ENCODE measurements around the gene CXXC4.

The CXXC4 gene

DNA sequence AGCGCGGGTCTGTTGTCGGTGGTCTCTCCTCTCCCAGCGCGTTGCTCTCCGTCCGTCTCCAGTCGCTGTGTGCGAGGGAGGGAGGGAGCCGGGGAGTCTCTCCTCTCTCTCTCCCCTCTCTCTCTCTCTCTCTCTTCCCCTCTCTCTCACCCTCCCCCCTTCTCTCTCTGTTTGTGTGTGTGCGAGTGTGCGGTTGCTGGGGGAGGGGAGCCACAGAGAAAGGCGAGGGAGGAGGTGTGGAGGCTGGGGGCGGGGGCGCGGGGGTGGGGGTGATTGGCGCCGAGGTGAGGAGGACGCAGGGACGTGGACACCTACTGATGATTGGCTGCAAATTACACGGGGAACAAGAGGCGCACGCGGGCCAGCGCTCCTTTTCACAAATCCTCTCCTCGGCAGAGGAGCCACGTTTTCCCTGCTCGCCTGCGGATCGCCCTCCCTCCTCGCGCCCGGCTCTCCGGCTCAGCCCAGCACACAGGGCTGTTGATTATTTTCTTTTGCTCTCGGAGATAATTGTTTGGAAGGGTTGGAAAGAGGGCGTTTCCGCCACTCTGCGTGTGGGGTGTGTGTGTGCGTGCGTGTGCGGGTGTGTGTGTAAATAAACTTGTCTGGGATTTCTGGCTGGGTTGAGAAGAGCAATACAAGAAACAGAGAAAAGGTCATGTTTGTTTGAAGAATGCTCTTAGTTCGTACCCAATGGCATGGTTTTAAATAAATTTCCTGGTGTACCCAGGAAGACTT lies at the start of gene CXXC4:
Gene CXXC4 (minus strand): TSS at position 73 of the 738 bp plus-strand sequence. CDS start 3,092 bp downstream, outside the sequence.
- DNase-seq: peak; percentile 44

DNA sequence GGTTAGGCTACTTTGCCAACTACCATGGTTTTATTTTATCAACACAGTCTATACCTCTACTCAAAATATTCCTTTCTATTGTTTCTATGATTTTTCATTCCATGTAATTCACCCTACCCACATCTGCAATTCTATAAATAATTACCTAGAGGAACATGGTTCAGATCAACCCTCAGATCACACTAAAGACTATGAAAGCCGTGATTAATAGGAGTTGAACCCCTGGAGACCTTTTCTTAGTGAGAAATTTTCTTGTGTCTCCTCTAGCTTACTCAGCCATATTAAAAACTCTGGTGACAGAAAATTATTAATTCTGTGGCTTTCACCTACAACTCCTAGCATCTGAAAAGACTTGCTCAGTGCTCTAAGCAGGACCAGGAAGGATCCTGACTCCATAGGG lies 38.5 kb upstream of the CXXC4 start:
- DNase-seq: no peak

DNA sequence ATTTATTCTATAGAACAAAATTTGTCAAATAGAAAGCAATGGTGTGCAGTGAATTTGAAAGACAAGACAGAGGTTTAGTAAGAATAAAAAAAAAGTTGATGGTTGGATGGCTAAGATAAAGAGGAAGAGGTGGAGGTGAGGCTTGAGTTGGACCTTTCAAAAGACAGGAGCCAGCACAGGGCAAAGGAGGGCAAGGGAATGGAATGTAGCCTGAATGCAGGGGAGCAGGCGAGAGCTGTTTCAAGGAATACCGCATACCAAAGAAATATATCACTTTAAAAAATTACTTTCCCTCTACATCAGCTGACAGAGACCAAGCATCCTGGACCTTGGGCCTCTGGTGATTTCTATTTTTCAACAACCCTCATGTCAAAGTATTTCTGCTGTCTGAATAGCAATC lies 38.0 kb upstream of the CXXC4 start:
- DNase-seq: no peak

DNA sequence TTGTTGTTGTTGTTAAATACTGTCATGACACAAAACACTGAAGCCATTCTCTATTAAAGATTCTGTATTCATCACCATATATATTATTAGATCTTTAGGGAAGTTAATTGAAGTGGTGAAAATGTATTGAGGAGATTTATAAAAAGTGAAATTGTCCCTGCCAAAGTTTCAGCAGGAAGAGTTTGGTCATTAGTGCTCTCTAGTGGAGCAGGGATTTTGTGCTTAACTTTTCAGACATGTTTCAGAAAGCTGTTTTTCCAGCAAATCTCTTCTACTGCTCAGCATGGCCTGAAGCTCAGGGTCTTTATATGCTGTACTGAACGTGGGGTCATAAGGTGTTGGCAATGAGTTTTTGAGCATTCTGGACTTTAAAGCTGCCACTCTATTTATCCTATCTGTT lies 36.7 kb upstream of the CXXC4 start:
- DNase-seq: no peak

DNA sequence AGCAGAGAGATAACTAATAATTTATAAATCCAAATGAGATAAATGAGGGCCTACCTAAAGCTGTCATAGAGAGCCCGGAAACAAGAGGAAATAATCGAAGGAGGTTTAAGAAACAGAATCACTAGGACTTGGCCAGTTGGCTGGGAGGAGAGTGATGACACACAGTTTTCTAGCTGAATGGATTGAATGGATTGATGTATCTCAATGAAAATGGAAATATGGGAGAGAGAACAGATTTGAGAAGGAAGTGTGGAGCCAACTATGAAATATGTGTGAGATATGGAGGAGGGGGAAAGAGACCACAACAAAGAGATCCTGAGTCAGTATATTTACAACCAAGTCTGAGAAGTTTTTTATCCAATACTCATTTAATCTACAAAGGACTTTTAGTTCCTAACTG lies 35.7 kb upstream of the CXXC4 start:
- DNase-seq: no peak

DNA sequence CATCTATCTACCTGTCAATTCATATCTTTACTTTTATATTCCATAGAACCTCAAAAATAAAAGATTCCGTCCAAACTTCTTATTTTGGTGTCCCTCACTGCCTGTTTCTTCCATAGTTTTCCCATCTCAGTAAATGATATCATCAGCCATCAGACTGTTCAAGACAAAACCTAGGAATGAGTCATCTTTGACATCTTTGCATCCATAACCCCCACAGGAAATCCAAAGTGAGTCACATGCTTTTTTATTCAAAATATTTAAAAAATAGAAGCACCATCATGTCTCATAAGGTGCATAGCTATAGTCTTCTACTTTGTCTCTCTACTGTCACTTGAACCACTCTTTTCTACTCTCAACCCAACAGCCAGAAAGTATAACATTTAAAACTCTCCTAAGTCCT lies 29.9 kb upstream of the CXXC4 start:
- DNase-seq: no peak

DNA sequence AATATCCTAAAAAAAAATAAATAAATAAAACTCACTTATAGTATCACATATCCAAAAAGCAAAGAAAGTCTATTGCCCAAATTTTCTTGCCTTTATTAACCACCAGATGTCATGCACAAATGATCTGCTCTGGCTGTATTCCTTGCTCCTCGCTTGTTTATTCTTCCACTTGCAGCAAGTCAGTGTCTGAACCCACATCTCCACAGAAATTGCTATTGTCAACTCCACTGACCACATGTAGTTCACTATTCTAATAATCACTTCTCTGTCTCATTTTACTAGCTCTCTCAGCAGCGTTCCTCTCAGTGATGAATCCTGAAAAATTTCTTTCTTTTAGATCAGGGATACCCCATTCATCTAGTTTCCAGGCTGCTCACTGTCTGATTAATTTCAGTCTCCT lies 29.3 kb upstream of the CXXC4 start:
- DNase-seq: no peak

DNA sequence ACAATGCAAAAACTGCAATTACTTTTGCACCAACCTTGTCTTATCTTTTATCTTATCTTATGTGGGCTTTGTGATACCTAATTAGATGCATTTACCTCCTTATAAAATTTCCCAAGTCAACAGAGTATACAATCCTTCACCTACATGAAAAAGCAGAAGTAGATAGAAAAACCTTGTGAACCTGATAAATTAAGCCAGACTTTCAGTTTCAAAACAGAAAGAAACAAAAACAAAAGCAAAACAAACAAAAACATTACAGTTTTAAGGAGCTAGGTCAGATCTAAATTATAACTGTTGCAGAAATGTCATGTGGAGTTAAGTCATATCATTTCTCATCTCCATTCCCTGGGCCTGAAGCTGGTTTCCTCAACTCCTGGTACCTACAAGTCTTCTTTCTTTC lies 24.9 kb upstream of the CXXC4 start:
- DNase-seq: no peak

DNA sequence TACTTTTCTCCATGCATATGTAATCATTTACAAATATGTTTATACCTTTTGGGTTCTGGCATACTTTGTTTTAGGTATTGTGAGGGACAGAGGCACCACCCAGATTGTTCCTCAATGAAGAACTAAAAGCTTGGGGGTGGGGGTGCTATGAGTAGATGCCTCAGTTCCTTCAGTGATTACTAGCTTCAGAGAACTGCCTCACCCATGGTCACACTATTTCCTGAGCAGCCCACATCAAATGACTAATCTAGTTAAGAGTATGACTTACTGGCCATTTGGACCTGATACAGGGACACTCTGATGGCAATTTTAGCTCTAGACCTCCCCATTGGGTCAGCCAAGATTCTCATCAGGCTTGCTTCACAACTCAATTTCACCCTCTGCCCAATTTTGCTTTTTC lies 22.2 kb upstream of the CXXC4 start:
- DNase-seq: no peak

DNA sequence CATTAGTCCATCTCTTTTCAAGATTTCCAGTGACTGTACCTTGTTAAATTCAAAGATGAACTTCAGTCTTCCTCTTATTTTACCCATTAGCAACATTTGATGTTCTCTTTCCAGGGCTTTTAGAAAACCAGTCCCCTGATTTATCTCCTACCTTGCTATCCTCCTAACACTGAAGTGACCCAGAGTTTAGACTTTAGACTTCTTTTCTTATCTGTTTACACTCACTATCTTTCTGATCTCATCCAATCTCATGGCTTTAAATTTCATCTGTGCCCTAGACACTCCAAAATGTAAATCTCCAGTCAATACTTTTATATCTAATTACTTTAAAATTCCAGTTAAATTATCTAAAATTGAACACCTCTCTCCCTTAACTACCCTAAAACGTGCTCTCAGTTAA lies 13.5 kb upstream of the CXXC4 start:
- DNase-seq: no peak

DNA sequence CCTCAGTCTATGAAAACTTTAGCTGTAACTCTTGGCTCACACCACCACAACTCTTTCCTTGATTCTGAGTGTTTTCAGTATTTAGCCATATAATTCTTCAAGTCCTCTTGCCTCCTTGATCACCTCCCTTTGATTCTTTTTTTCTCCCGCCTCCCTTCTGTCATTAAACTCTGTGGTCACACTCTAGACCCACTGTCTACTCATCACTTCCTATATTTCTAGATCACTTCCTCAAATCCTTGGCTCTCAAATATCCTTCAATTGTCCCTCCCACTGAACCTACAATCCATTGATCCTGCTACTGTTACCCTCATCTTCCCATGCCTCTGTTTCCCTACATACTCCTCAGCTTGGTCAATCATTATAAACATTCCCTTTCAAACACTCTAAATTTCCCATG lies 12.4 kb upstream of the CXXC4 start:
- DNase-seq: no peak

DNA sequence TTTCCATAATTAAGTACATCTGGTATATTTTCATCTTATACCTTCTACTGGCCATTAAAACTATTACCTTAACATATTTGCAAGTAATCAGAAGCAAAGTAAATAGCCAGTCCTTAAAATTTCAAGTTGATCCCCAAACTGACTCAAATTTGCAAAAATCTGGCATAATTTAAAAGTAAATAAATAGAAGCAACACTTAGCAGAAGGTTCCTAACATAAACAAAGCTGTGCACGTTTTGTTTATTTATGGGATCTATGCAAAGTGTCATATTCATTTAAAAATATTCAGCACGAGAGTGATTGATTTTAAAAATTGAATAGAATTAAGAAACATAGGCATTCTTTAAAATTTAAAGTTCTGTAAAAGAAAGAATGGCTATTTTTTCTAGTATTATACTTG lies 9.8 kb upstream of the CXXC4 start:
- DNase-seq: no peak

DNA sequence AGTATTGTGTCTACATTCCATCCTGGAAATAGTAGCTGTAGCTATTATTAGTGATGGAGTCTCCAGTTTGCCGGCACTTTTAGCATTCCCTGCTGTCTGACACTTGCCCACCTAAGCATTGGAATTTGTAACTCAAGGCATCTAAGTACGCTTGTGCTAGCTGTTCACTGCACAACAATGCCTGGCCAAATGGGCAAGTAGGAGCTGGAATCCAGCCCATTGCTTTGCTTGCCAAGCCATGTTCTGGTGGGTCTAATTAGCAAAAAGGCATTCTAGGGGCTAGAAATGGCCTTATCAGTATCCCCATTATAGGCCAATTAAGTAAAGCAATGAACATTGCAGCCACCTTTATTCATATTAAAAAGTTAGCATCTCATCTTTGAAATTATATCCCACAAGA lies 7.8 kb upstream of the CXXC4 start:
- no peak for DNase-seq

DNA sequence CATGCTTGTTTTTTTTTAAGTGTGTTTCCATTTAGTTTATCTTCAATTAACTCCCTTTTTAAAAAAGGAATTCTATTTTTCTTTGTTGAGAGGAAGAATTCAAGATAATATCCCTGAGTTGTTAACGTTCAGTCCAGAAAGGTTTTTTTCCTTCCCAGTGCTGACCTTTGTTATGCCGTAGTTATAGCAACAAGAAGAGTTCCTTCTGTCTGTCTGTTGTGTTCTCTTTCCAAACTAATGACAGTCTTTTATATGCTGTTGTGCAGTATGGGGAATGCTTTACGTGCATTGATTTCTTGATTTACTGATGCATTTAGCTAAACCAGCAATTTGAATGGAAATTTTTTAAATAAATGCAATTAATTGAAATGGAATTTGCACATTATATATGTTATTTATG lies 6.6 kb upstream of the CXXC4 start:
- DNase-seq: no peak

DNA sequence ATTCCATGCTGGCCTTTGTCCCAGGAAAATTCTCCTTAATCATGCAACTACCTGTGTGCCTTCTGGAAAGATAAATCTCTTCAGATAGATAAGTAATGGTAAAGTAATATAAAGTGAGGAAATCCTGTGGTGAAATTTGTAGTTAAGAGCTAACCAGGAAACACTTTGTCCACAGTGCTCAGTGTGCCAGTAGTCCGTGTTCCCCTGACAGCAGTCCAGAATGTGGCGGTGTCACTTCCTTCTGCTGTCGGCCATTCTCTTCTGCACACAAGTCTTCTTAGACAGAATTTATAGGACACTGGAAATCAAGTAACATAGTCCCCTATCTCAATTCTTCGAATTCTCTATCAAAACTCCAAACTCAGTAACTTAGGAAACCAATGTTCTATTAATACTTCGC lies 5.7 kb upstream of the CXXC4 start:
- DNase-seq: no peak

DNA sequence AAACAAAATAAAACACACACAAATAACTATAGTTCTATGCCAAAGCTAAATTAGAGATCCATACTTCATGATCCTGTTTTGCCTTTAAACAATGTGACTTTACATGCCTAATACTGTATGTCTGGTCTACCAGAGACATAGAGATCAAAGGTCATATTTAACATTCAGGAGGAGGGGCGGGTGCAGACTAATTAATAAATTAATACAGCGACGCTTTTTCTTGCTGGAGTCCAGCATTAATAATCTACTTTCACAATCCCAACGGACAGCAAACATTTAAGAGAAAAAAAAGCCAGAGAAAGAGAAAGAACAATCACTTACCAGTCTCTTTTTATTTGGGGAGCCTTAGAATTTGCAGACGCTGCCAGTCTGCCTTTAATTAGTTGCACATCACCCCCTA lies 509 bp downstream of the CXXC4 start:
- DNase-seq: no peak

DNA sequence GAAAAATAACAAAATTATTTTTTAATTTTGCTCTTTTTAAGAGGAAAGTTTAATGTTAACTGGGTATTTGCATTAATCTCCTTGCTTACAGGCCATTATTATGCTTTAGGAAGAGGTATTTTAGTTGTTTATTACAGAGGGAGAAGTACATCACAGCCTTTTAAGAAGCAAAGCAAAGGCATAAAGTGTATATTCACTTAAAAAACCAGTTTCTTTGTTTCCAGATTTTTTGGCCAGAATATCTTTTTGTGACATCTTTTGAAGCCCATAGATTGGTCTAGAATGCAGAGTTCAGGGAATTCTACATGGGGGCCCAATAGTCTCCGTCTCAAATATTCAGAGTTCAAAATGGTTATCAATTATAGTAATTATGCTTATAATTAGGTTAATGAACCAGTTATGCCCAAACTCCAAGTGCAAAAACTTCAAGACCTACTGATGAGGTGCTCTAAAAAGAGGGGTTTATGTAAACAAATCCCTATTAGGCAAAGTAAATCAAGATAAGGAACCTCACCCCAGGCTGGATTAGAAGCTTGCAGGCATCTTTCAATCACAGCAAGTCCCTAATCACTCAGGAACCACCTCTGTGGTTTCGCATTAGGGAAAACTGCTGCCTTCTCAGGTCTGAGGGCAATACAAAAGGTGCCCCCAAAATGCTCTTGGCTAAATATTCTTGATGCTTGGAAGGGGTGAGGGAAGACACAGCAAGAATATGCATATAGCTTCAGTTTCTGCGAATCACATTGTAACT lies 1.4 kb downstream of the CXXC4 start:
- no peak for DNase-seq

DNA sequence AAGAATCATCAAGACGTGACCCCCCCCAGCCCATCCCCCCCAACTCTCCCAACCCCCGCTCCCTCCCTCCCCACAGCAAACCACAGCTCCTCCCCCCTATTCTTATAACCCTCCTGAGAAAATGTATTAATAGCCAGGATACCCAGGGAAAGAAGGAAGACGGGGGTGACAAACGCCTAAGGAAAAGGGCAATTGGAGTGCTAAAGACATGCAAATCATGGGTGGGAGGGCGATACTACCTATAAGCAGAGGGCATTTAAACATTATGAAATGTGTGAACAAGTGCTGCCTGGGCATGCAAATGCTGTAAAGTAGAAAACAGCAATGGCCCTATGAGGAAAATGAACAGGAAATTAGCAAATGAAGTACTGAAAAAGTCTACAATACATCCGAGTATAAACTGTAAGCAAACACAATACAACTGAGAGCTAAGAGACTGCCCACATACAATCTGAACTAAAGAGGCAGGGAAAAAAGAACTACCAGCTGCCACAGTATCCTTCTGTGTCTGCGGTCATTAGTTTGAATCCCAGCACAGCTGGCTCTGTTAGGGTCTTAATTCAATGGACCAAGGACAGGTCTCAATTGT lies 2.4 kb downstream of the CXXC4 start:
- DNase-seq: no peak

DNA sequence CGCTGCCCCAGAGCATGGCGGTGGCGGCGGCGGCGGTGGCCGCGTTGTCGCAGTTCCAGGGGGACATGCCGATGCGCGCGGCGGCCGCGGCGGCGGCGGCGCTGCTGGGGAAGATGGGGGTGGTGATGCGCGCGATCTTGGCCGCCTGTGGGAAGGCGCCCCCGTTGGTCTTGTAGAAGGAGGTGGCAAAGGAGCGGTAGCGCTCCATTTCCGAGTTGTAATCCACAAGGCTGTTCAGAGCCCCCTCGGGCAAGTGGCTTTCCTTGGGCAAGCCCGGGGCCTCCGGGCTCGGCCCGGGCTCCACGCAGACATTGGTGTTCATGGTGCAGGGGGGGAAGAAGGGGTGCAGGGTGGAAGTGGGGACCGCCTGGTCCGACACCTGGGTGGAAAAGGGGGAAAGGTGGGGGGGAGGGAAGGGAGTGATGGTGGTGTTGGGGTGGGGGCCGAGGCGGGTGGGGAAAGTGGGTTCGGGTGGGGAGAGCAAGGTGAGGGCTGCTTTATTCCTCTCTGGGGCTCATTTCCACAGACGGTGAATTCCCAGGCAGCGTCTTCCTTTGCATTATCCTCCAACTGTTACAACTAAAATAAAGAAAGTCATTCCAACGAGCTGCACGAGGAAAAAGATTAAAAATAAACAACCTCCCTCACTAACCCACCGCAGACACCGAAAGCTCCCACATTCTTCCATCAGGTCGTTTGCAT lies 3.1 kb downstream of the CXXC4 start:
- peak; percentile 49 for DNase-seq

DNA sequence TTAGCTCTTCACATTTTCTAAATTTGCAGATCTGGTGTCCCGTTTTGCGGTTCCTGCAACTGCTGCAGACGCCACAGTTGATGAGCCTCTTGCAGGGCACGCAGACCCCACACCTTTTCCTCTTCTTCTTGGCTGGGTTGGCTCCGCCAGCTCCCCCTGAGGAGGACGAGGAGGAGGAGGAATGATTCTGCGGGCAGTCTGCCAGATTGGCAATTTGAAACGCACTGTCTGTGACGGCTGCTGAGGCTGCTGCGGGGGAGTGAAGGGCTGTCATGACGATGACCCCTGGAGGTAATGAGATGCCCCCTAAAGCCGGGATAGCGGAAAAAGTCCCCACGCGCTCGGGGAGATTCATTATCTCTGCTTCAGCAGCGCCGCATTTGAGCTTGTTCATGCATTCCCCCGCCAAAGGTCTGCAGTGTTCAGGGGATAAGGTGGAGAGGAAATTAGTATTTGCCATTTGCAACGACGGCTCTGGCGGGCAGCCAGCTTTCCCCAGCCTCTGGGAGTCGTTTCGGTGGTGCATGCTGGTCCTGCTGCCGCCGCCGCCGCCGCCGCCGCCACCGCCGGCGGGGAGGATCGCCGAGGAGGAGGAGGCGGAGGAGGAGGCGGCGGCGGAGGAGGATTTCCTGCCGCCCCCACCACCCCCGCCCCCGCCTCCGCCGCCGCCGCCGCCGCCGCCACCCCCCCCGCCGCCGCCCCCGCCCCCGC lies 3.8 kb downstream of the CXXC4 start:
- DNase-seq: peak; percentile 50

DNA sequence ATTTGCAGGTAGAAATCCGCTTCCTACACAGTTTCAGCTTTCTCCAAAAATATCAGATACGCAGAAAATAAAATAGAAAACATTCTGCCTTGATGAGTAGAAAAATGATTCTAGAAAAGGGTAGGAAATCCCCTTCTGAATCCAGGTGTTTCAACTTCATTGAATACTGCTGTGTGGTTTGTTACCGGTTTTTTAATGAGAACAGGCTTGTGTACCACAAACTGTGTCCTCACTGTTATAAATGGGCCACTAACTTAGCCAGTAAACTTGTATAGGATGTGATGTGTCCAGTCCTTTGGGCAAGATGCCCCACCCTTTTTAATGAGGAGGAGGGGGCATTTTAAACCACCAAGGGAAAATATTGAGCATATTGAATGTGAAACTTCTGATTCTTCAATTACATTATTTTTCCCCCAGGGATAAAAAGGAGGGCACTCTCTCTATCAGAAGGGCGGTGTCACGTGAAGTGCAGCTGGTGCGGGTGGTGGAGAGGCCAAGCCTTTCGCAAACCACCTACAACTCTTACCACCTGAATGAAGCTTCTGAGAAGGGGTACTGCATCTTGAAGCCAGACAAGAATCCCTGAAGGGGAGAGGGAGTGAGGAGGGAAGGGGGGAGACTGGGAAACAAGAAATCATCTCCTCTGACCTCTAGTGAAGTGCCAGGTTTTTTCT lies 4.5 kb downstream of the CXXC4 start:
- no peak for DNase-seq

DNA sequence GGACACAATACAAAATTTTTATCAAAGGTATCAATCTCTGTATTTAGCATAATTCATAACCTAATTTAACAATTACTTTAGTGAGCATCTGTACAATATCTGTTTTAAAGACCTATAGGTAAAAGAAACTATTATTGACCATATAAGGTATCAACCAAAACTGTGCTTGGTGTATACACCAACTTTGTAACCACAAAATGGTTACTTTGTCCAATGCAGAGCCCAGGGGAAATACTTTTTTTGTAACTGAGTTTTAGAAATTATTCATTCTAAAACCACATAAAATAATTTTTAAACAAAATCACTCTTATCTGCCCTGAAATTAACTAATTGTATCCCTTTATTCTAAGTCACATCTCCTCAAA lies 5.0 kb downstream of the CXXC4 start:
- no peak for DNase-seq

DNA sequence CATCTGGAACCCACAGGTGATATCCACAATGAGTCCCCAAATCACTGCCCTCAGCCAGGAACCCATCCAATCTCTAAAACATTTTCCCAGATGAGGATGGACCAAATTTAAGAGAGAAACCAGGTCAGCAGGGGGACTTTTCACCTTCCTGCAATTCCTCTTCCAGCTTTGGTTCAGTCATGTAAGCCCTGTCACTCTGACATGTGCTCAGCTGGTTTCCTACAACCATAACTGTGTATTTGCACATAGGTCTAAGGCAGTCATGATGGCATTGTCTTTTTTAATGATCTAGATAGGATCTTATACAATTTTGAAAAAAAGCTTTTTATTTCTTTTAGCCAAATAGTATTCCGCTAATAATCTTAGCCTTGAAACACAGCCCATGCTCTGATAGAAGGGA lies 6.5 kb downstream of the CXXC4 start:
- no peak for DNase-seq
